ENCODE data around the gene DGKD.

The DGKD gene

GRCh38 chr2:233450864-233451575 lies 96.7 kb downstream of the DGKD start:
- peaks cover 0 to 97% (median 93%) of the 10 kb centered on the region in 5 donors for H3K36me3 ChIP-seq (ENCODE audit: control insufficient read depth in 5 of 5, insufficient read depth in 5 of 5, low read length in 5 of 5)
- peaks cover 0 to 12% (median 2%) of the 10 kb centered on the region in 5 donors for H3K4me1 ChIP-seq (ENCODE audit: control insufficient read depth in 5 of 5, insufficient read depth in 5 of 5, low read length in 5 of 5)
- H3K27me3 ChIP-seq (ENCODE audit: control insufficient read depth in 5 of 5, insufficient read depth in 4 of 5, low read length in 5 of 5) = no peaks in the 10 kb centered on the region
- H3K4me3 ChIP-seq (ENCODE audit: low read depth in 1 of 5, low read length in 5 of 5) = no peak overlapping the region
- no peak overlapping the region for H3K9ac ChIP-seq (ENCODE audit: low read length in 5 of 5)
- no peak overlapping the region for H3K27ac ChIP-seq (ENCODE audit: low read depth, low read length)
- no peaks in the 10 kb centered on the region for H3K9me3 ChIP-seq (ENCODE audit: control insufficient read depth in 5 of 5, low read length in 5 of 5)

DNA sequence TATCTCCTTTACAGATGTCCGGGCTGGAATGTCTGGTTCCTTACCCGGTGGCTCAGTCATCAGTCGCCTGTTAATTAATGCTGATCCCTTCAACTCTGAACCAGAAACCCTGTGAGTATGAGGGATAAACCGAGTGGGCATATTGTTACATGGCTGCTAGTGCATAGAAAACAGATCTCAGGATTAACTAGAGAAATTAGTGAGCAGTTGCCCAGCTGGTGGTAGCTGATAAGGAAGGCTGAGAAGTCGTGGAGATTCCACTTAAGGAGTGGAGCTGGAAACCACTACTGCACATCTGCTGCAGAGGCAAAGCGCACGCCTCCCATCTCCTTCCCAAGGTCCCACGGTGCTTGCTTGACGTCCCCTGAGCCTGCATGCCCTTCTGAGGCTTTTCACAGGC lies 97.7 kb downstream of the DGKD start:
- no peak overlapping the region for H3K4me3 ChIP-seq (ENCODE audit: low read depth in 1 of 5, low read length in 5 of 5)
- peaks cover 0 to 96% (median 91%) of the 10 kb centered on the region in 5 donors for H3K36me3 ChIP-seq (ENCODE audit: control insufficient read depth in 5 of 5, insufficient read depth in 5 of 5, low read length in 5 of 5)
- H3K27ac ChIP-seq (ENCODE audit: low read depth, low read length) = no peak overlapping the region
- peaks cover 0 to 3% (median 0%) of the 10 kb centered on the region in 5 donors for H3K4me1 ChIP-seq (ENCODE audit: control insufficient read depth in 5 of 5, insufficient read depth in 5 of 5, low read length in 5 of 5)
- no peak overlapping the region for H3K9ac ChIP-seq (ENCODE audit: low read length in 5 of 5)
- H3K9me3 ChIP-seq (ENCODE audit: control insufficient read depth in 5 of 5, low read length in 5 of 5) = no peaks in the 10 kb centered on the region
- no peaks in the 10 kb centered on the region for H3K27me3 ChIP-seq (ENCODE audit: control insufficient read depth in 5 of 5, insufficient read depth in 4 of 5, low read length in 5 of 5)

- Histone ChIP-seq H3K4me3 (ENCODE audit: low read depth in 1 of 5, low read length in 5 of 5) (no peak overlapping the region), H3K9me3 (ENCODE audit: control insufficient read depth in 5 of 5, low read length in 5 of 5) (no peaks in the 10 kb centered on the region), H3K27ac (ENCODE audit: low read depth, low read length) (no peak overlapping the region), H3K36me3 (ENCODE audit: control insufficient read depth in 5 of 5, insufficient read depth in 5 of 5, low read length in 5 of 5) (peaks cover 0 to 99% (median 94%) of the 10 kb centered on the region in 5 donors), H3K9ac (ENCODE audit: low read length in 5 of 5) (no peak overlapping the region), H3K27me3 (ENCODE audit: control insufficient read depth in 5 of 5, insufficient read depth in 4 of 5, low read length in 5 of 5) (no peaks in the 10 kb centered on the region), H3K4me1 (ENCODE audit: control insufficient read depth in 5 of 5, insufficient read depth in 5 of 5, low read length in 5 of 5) (peaks cover 0 to 2% (median 0%) of the 10 kb centered on the region in 5 donors)
These were observed 99.0 kb downstream of the DGKD start for GRCh38 chr2:233453111-233453915.

DNA sequence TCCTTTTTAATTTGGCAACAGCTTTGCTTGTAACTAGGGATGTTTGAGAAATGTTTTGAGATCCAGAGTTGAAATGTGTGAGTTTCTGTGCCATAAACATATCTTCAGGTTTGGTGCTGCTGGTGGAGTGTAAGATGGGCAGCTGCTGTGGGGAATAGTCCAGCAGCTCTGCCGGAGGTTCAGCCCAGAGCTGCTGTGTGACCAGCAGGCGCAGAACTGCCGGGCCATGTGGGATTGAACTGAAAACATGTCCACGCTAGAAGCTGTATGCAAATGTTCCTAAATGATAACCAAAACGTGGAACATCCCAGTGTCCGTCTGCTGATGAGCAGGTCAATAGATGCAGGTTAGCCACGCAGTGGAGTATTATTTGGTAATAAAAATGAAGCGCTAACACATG lies 99.6 kb downstream of the DGKD start:
- Histone ChIP-seq H3K27ac (ENCODE audit: low read depth, low read length) (no peak overlapping the region), H3K36me3 (ENCODE audit: control insufficient read depth in 5 of 5, insufficient read depth in 5 of 5, low read length in 5 of 5) (peaks cover 0 to 99% (median 94%) of the 10 kb centered on the region in 5 donors), H3K4me1 (ENCODE audit: control insufficient read depth in 5 of 5, insufficient read depth in 5 of 5, low read length in 5 of 5) (no peaks in the 10 kb centered on the region), H3K27me3 (ENCODE audit: control insufficient read depth in 5 of 5, insufficient read depth in 4 of 5, low read length in 5 of 5) (no peaks in the 10 kb centered on the region), H3K9me3 (ENCODE audit: control insufficient read depth in 5 of 5, low read length in 5 of 5) (no peaks in the 10 kb centered on the region), H3K9ac (ENCODE audit: low read length in 5 of 5) (no peak overlapping the region), H3K4me3 (ENCODE audit: low read depth in 1 of 5, low read length in 5 of 5) (no peak overlapping the region)

DNA sequence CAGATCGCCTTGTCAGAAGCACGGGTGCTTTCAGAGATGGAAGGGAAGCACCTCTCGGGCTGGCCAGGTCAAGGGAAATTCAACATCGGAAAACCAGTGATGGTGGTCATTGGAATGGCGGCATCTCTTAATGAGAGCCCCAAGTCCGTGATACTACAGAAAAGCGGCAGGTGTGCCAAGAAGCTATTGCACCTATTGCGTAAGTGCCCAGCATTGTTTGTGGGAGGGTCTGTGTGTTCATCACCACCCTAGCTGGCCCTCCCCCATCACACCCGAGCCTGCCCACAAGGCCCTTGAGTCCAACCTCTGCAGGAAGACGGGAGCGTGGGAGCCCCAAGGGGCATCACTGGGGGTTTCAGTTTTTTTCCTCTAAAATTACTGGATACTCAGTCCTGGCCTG lies 100.7 kb downstream of the DGKD start:
- H3K9ac ChIP-seq (ENCODE audit: low read length in 5 of 5) = no peak overlapping the region
- H3K4me1 ChIP-seq (ENCODE audit: control insufficient read depth in 5 of 5, insufficient read depth in 5 of 5, low read length in 5 of 5) = no peaks in the 10 kb centered on the region
- no peak overlapping the region for H3K27ac ChIP-seq (ENCODE audit: low read depth, low read length)
- no peak overlapping the region for H3K4me3 ChIP-seq (ENCODE audit: low read depth in 1 of 5, low read length in 5 of 5)
- H3K9me3 ChIP-seq (ENCODE audit: control insufficient read depth in 5 of 5, low read length in 5 of 5) = no peaks in the 10 kb centered on the region
- H3K36me3 ChIP-seq (ENCODE audit: control insufficient read depth in 5 of 5, insufficient read depth in 5 of 5, low read length in 5 of 5) = peaks cover 0 to 99% (median 93%) of the 10 kb centered on the region in 5 donors
- H3K27me3 ChIP-seq (ENCODE audit: control insufficient read depth in 5 of 5, insufficient read depth in 4 of 5, low read length in 5 of 5) = no peaks in the 10 kb centered on the region

DNA sequence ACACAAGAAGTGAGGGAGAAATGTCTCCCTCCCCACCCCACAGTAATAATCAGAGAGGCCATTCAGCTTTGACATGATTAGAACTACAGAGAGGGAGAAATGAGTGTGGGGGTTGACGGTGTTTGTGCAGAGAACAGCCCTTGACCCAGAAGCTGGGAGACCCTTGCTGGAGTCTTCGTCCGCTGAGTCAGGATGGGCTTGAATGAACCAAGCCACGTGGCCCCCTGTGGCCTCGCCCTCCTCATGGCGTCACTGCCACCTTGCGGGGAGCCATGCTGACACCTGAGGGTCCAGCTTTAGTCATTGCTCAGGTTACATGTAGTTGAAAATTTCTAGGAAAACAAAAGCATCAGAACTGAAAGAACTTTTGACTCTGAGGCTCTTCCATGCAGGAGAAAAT lies 101.2 kb downstream of the DGKD start:
- Histone ChIP-seq H3K4me1 (ENCODE audit: control insufficient read depth in 5 of 5, insufficient read depth in 5 of 5, low read length in 5 of 5) (no peaks in the 10 kb centered on the region), H3K9ac (ENCODE audit: low read length in 5 of 5) (no peak overlapping the region), H3K27ac (ENCODE audit: low read depth, low read length) (no peak overlapping the region), H3K27me3 (ENCODE audit: control insufficient read depth in 5 of 5, insufficient read depth in 4 of 5, low read length in 5 of 5) (no peaks in the 10 kb centered on the region), H3K36me3 (ENCODE audit: control insufficient read depth in 5 of 5, insufficient read depth in 5 of 5, low read length in 5 of 5) (peaks cover 0 to 99% (median 92%) of the 10 kb centered on the region in 5 donors), H3K4me3 (ENCODE audit: low read depth in 1 of 5, low read length in 5 of 5) (no peak overlapping the region), H3K9me3 (ENCODE audit: control insufficient read depth in 5 of 5, low read length in 5 of 5) (no peaks in the 10 kb centered on the region)

DNA sequence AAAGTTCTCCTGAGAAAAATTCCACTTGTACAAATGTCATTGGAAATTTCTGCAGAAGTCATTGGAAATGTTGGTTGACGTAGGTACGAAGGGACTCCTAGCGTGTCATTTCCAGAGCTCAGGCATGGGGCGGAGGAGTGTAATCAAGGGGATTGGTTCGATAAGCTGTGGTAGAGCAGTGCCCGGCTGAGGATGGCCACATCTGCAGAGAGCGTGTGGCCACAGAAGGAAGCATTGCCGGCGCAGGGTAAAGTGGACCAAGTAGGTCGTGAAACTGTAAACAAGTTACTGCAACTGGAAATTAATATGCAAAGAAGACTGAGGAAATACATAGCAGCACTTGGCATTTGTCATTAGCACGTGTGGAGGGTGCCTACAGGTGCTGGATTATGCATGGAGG lies 101.8 kb downstream of the DGKD start:
- H3K4me1 ChIP-seq (ENCODE audit: control insufficient read depth in 5 of 5, insufficient read depth in 5 of 5, low read length in 5 of 5) = no peaks in the 10 kb centered on the region
- no peak overlapping the region for H3K9ac ChIP-seq (ENCODE audit: low read length in 5 of 5)
- no peak overlapping the region for H3K4me3 ChIP-seq (ENCODE audit: low read depth in 1 of 5, low read length in 5 of 5)
- H3K27me3 ChIP-seq (ENCODE audit: control insufficient read depth in 5 of 5, insufficient read depth in 4 of 5, low read length in 5 of 5) = no peaks in the 10 kb centered on the region
- H3K27ac ChIP-seq (ENCODE audit: low read depth, low read length) = no peak overlapping the region
- H3K9me3 ChIP-seq (ENCODE audit: control insufficient read depth in 5 of 5, low read length in 5 of 5) = no peaks in the 10 kb centered on the region
- H3K36me3 ChIP-seq (ENCODE audit: control insufficient read depth in 5 of 5, insufficient read depth in 5 of 5, low read length in 5 of 5) = peaks cover 0 to 97% (median 89%) of the 10 kb centered on the region in 5 donors

DNA sequence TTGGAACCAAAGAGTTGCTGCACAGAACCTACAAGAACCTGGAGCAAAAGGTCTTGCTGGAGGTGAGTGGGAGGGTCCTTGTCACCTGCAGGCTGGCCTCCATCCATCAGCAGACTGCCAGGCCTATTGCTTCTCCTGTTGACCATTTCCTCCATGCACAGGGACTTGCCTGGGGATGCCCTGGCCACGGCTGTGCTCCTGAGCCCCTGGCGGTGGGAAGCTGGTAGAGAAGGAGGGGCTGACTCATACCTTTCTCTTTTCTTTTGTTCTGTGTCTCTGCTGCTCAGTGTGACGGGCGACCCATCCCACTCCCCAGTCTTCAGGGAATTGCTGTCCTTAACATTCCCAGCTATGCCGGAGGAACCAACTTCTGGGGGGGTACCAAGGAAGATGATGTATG lies 102.6 kb downstream of the DGKD start:
- Histone ChIP-seq H3K27me3 (ENCODE audit: control insufficient read depth in 5 of 5, insufficient read depth in 4 of 5, low read length in 5 of 5) (no peaks in the 10 kb centered on the region), H3K36me3 (ENCODE audit: control insufficient read depth in 5 of 5, insufficient read depth in 5 of 5, low read length in 5 of 5) (peaks cover 0 to 97% (median 91%) of the 10 kb centered on the region in 5 donors), H3K4me1 (ENCODE audit: control insufficient read depth in 5 of 5, insufficient read depth in 5 of 5, low read length in 5 of 5) (no peaks in the 10 kb centered on the region)

DNA sequence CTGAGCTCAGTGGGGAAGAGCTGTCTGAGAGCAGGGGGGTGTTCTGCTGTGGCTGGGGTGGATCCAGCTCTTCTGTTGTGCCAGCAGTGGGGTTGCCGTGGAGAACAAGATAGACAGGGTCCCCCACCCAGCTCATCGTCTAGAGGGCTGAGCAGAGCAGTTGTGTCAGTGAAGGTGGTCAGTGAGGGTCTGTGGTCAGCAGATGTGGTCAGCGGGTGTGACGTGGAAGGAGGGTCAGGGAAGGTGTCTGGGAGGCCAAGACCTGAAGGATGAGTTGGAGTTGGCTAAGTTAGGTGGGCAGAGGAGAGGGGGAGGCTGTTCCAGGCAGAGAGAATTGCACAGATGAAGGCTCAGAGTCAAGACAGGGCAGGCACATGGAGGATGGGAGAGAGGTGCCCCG lies 103.1 kb downstream of the DGKD start:
- Histone ChIP-seq H3K27me3 (ENCODE audit: control insufficient read depth in 5 of 5, insufficient read depth in 4 of 5, low read length in 5 of 5) (no peaks in the 10 kb centered on the region), H3K27ac (ENCODE audit: low read depth, low read length) (no peak overlapping the region), H3K9me3 (ENCODE audit: control insufficient read depth in 5 of 5, low read length in 5 of 5) (no peaks in the 10 kb centered on the region), H3K4me3 (ENCODE audit: low read depth in 1 of 5, low read length in 5 of 5) (no peak overlapping the region), H3K36me3 (ENCODE audit: control insufficient read depth in 5 of 5, insufficient read depth in 5 of 5, low read length in 5 of 5) (peaks cover 0 to 97% (median 91%) of the 10 kb centered on the region in 5 donors), H3K9ac (ENCODE audit: low read length in 5 of 5) (no peak overlapping the region), H3K4me1 (ENCODE audit: control insufficient read depth in 5 of 5, insufficient read depth in 5 of 5, low read length in 5 of 5) (no peaks in the 10 kb centered on the region)

More for the DNA sequence above, 102.6 kb downstream of the DGKD start:
- Histone ChIP-seq H3K27ac (ENCODE audit: low read depth, low read length) (no peak overlapping the region), H3K4me3 (ENCODE audit: low read depth in 1 of 5, low read length in 5 of 5) (no peak overlapping the region), H3K9me3 (ENCODE audit: control insufficient read depth in 5 of 5, low read length in 5 of 5) (no peaks in the 10 kb centered on the region), H3K9ac (ENCODE audit: low read length in 5 of 5) (no peak overlapping the region)

DNA sequence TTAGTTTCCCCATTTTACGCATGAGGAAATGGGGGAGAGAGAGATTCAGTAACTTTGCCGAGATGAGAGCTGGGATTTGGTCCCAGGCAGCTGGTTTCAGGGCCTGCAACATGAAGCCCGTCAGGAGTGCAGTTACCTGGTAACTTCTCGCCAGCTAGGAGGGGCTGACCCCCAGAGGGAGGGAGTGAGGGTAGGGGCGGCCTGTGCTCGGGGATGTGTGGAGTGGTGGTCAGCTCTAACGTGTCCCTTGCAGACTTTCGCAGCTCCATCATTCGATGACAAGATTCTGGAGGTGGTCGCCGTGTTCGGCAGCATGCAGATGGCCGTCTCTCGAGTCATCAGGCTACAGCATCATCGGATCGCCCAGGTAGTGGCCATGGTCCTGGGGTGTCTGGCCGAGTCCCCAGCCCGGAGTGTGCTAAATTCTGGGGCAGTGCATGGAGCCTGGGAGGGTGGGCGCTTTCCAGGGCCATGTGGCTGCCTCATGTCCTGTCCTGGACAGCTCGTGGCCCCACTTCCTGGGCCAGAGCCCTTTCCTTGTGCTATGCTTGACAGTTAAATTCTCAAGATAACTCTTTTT lies 103.8 kb downstream of the DGKD start:
- no peak overlapping the region for H3K27ac ChIP-seq (ENCODE audit: low read depth, low read length)
- H3K36me3 ChIP-seq (ENCODE audit: control insufficient read depth in 5 of 5, insufficient read depth in 5 of 5, low read length in 5 of 5) = peaks cover 0 to 97% (median 91%) of the 10 kb centered on the region in 5 donors
- H3K4me1 ChIP-seq (ENCODE audit: control insufficient read depth in 5 of 5, insufficient read depth in 5 of 5, low read length in 5 of 5) = no peaks in the 10 kb centered on the region
- no peak overlapping the region for H3K9ac ChIP-seq (ENCODE audit: low read length in 5 of 5)
- H3K9me3 ChIP-seq (ENCODE audit: control insufficient read depth in 5 of 5, low read length in 5 of 5) = no peaks in the 10 kb centered on the region
- no peak overlapping the region for H3K4me3 ChIP-seq (ENCODE audit: low read depth in 1 of 5, low read length in 5 of 5)
- H3K27me3 ChIP-seq (ENCODE audit: control insufficient read depth in 5 of 5, insufficient read depth in 4 of 5, low read length in 5 of 5) = no peaks in the 10 kb centered on the region

Measured in subcutaneous abdominal adipose tissue (tissue), 5 donors.